Esophagus muscularis mucosa (tissue), 4 donors: ENCODE data around the gene GPR158. TPM values are rescaled to one million over a fixed set of nuclear protein-coding genes. Genes with fewer than 3 reads are reported as not detected.

Experiments
- DNase-seq: peaks from one replicate; pipeline ENCODE4 v3.0.0-alpha.2; 2017; ENCODE audit errors: extremely low spot score
- H3K27ac ChIP-seq, 4 donors: fragments of 200-600 bp; sonication (generic); replicated peaks in 1 of 4; 1 replicate in 3 of 4; 2 replicates in 1 of 4; pipeline ENCODE4 v1.5.1; 2016 to 2019; ENCODE audit warnings: mild to moderate bottlenecking in 1 of 4
- H3K27me3 ChIP-seq, 4 donors: fragments of 200-600 bp; sonication (generic); one replicate each; pipeline versions ENCODE4 v1.5.1 to v1.6.0; 2016 to 2019
- H3K36me3 ChIP-seq, 4 donors: fragments of 200-600 bp; sonication (generic); one replicate each; pipeline ENCODE4 v1.5.1; 2016 to 2019
- H3K4me1 ChIP-seq, 4 donors: fragments of 200-600 bp; sonication (generic); one replicate each; pipeline ENCODE4 v1.5.1; 2016 to 2019
- H3K4me3 ChIP-seq, 4 donors: fragments of 200-600 bp; sonication (generic); 1 replicate in 2 of 4; 2 replicates in 2 of 4; pipeline ENCODE4 v1.5.1; 2016 to 2019; ENCODE audit warnings: mild to moderate bottlenecking in 4 of 4, moderate library complexity in 1 of 4
- H3K9me3 ChIP-seq, 4 donors: fragments of 200-600 bp; sonication (generic); 1 replicate in 3 of 4; 2 replicates in 1 of 4; pipeline ENCODE4 v1.5.1; 2016 to 2019
- EP300 ChIP-seq: sonication (generic); formaldehyde crosslinking; IDR thresholded peaks from one replicate; pipeline ENCODE4 v1.6.1; 2017; ENCODE audit warnings: antibody characterized with exemption
- POLR2A ChIP-seq: fragments of 450-650 bp; IDR thresholded peaks from one replicate; pipeline ENCODE4 v1.6.1; 2017; ENCODE audit warnings: antibody characterized with exemption, moderate library complexity, mild to moderate bottlenecking, low read depth
- POLR2AphosphoS5 ChIP-seq, 2 donors: sonication (generic); formaldehyde crosslinking; IDR thresholded peaks; one replicate each; pipeline ENCODE4 v1.6.1; 2017; ENCODE audit warnings: antibody characterized with exemption in 2 of 2
- WGBS: methylation state at CpG from one replicate; pipeline ENCODE4 v1.1.5; 2018; 5-methylcytosine and 5-hydroxymethylcytosine counted together
- intact Hi-C: fragments of 100-400 bp; cut with DNase I; formaldehyde crosslinking; loops from one replicate; pipeline ENCODE4 v1.15.1; 2023
- total RNA-seq, 4 donors: library from RNA; depleted of rRNA; stranded (reverse); fragments of >200 nt; gene quantifications; one replicate each; pipeline versions ENCODE4 v1.1.0 to v1.2.1, GENCODE V29; 2016
- TF ChIP-seq, protein P1 (sequence below), 3 experiments: fragments of 200-600 bp in 2 of 3; fragments of 450-650 bp in 1 of 3; sonication (generic) in 2 of 3; IDR thresholded peaks; one replicate each; pipeline ENCODE4 v1.5.1; 2017 to 2019; ENCODE audit warnings: antibody characterized with exemption in 3 of 3, mild to moderate bottlenecking in 2 of 3, moderate library complexity in 1 of 3

The GPR158 gene
- total RNA-seq, 4 donors from 2014 or later, result under 0.01 to 0.50 (median 0.13) TPM

DNA sequence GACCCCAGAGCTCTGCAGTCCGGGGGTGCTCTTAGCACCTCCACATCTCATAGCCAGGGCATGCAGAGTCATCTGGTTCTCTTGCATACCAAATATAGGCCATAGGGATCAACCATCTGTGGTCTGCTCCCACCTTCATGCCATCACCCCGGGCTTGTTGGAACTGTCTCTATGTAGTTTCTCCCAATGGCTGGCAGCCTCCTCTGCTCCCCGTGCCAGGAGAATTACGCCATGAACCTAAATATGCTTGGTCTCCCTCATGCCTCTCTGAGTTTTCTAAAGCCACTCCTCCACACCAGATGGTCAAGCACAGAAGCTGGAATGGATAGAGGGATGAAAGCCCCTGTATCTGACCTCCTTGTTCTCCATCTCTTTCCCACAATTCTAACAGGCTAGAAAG is 456.7 kb downstream of the GPR158 start:
- no peak overlapping the region for H3K4me3 ChIP-seq
- 85% methylated on average over 4 of the region's 4 CpGs for WGBS
- TF ChIP-seq, protein P1, sequence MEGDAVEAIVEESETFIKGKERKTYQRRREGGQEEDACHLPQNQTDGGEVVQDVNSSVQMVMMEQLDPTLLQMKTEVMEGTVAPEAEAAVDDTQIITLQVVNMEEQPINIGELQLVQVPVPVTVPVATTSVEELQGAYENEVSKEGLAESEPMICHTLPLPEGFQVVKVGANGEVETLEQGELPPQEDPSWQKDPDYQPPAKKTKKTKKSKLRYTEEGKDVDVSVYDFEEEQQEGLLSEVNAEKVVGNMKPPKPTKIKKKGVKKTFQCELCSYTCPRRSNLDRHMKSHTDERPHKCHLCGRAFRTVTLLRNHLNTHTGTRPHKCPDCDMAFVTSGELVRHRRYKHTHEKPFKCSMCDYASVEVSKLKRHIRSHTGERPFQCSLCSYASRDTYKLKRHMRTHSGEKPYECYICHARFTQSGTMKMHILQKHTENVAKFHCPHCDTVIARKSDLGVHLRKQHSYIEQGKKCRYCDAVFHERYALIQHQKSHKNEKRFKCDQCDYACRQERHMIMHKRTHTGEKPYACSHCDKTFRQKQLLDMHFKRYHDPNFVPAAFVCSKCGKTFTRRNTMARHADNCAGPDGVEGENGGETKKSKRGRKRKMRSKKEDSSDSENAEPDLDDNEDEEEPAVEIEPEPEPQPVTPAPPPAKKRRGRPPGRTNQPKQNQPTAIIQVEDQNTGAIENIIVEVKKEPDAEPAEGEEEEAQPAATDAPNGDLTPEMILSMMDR (IDR thresholded peaks at IDR 0.05), result no peak
- TF ChIP-seq POLR2AphosphoS5 (IDR thresholded peaks at IDR 0.05) (no peak), EP300 (no peak), POLR2A (no peak)
- intact Hi-C loops, result no loop called here
- H3K27ac ChIP-seq, result no peak overlapping the region
- no peaks in the 10 kb centered on the region for H3K9me3 ChIP-seq
- no peaks in the 10 kb centered on the region for H3K36me3 ChIP-seq
- H3K27me3 ChIP-seq, result no peaks in the 10 kb centered on the region
- H3K4me1 ChIP-seq, result no peaks in the 10 kb centered on the region
- no peak for DNase-seq

DNA sequence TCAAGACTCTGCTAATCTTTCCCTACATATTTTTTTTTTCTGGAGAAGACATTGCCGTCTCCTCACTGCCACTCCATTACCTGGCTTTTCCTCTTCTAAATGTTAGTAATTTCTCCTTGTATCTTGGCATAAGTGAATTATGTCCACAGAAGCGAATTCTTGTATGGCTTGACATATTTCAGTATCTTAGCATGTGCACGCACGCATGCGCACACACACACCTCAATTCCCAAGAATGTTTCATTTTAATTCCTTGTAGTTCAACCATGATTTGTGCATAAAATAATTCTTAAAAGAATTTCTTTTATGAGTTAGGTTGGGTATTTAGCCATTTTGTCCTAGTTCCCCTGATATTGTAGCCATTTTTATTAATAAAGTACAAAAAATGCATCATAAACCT is 458.0 kb downstream of the GPR158 start:
- no peak for DNase-seq
- intact Hi-C loops, result no loop called here
- WGBS, result 91% methylated on average over 5 of the region's 5 CpGs
- Histone ChIP-seq H3K27me3 (no peaks in the 10 kb centered on the region), H3K36me3 (no peaks in the 10 kb centered on the region), H3K9me3 (no peaks in the 10 kb centered on the region), H3K4me1 (no peaks in the 10 kb centered on the region), H3K4me3 (no peak overlapping the region), H3K27ac (no peak overlapping the region)
- no peak for TF ChIP-seq POLR2AphosphoS5 (IDR thresholded peaks at IDR 0.05)
- TF ChIP-seq EP300, result no peak
- TF ChIP-seq, protein P1 (IDR thresholded peaks at IDR 0.05), result no peak

DNA sequence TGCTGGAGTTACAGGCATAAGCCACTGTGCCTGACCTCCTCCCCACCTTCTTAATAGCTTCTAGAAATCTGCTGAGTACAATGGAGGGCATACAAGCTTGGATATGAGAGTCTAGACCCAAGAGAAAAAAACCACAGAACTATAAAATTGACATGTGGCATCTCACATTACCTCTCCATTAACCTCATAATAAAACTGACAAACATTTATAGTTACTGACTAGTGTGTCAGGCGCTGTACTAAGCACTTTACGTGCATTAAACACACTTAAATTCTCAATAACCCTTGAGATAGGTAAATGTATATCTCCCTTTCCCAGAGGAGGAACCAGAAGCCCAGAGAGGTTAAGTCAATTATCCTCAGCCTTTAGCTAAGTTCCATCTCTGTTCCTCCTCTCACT is 458.7 kb downstream of the GPR158 start:
- Histone ChIP-seq H3K9me3 (no peaks in the 10 kb centered on the region), H3K27ac (no peak overlapping the region), H3K36me3 (no peaks in the 10 kb centered on the region), H3K4me3 (no peak overlapping the region), H3K4me1 (no peaks in the 10 kb centered on the region), H3K27me3 (no peaks in the 10 kb centered on the region)
- TF ChIP-seq, protein P1 (IDR thresholded peaks at IDR 0.05), result no peak
- TF ChIP-seq EP300 (no peak), POLR2AphosphoS5 (IDR thresholded peaks at IDR 0.05) (no peak), POLR2A (no peak)
- no peak for DNase-seq
- 87% methylated on average over 2 of the region's 2 CpGs for WGBS
- intact Hi-C loops, result no loop called here

DNA sequence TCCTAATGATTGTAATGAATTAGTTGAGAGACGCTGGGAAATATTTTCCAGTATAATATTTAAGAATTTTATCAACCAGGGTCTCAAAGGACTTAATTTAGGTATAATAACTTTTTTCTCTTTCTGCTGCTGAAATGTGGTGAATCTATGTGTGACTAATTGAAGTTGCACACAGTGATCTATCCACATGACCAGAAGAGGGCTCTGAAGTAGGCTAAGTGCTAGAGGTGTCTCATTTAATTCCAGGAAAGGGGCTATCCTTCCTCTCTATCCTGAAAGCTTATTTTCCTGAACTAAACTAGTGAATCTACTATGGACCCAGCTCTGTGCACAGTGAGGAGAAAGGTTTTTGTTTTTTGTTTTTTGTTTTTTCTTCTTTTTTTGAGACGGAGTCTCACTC is 464.8 kb downstream of the GPR158 start:
- no peak overlapping the region for H3K27ac ChIP-seq
- WGBS, result 87% methylated on average over 2 of the region's 2 CpGs
- intact Hi-C loops, result no loop called here

DNA sequence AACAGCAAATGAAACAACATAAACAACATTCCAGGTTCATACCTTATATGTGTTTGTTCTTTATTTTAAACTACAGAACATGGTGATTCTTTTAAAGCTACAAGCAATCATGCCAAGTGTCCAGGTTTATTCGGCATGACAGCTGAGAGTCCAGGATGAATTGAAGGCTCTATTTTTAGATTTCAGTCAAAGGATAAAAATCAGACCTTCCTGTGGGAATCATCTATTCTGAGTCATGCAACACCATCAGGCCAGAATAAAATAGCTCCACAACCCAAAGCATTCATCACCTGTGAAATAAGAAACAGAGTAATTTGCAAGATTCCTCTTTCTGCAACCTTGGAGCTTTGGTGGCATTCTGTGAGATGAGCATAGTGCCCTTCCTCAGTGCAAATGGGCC is 466.8 kb downstream of the GPR158 start:
- 41% methylated on average over 1 of the region's 1 CpG for WGBS
- Histone ChIP-seq H3K27ac (no peak overlapping the region), H3K4me3 (no peak overlapping the region), H3K4me1 (no peaks in the 10 kb centered on the region), H3K36me3 (no peaks in the 10 kb centered on the region), H3K27me3 (no peaks in the 10 kb centered on the region), H3K9me3 (no peaks in the 10 kb centered on the region)
- intact Hi-C loops, result no loop called here
- TF ChIP-seq POLR2A (no peak), POLR2AphosphoS5 (IDR thresholded peaks at IDR 0.05) (no peak), EP300 (no peak)
- TF ChIP-seq, protein P1 (IDR thresholded peaks at IDR 0.05), result no peak
- DNase-seq, result no peak

More for the DNA sequence above, 464.8 kb downstream of the GPR158 start:
- no peaks in the 10 kb centered on the region for H3K4me1 ChIP-seq
- DNase-seq, result no peak
- H3K9me3 ChIP-seq, result no peaks in the 10 kb centered on the region
- no peaks in the 10 kb centered on the region for H3K36me3 ChIP-seq
- H3K27me3 ChIP-seq, result no peaks in the 10 kb centered on the region
- no peak overlapping the region for H3K4me3 ChIP-seq
- TF ChIP-seq EP300 (no peak), POLR2A (no peak), POLR2AphosphoS5 (IDR thresholded peaks at IDR 0.05) (no peak)
- TF ChIP-seq, protein P1 (IDR thresholded peaks at IDR 0.05), result no peak
